H1 (cell line): ENCODE data around the gene MS4A18. TPM values are rescaled to one million over a fixed set of nuclear protein-coding genes. Genes with fewer than 3 reads are reported as not detected.

Experiments used
- CTCF ChIA-PET: fragments of 300-600 bp; sonication (Branson Sonifier 250); formaldehyde crosslinking; loops from one replicate; lab custom pipeline; 2021; ENCODE audit not compliant: partially characterized antibody; lab: Charles Lee
- POLR2A ChIA-PET: fragments of 300-600 bp; sonication (Branson Sonifier 250); formaldehyde crosslinking; loops from one replicate; lab custom pipeline; 2021; ENCODE audit warnings: inconsistent platforms; ENCODE audit not compliant: partially characterized antibody; lab: Charles Lee
- DNase-seq, 2 experiments: peaks; one replicate each; pipeline versions ENCODE4 v3.0.0 to v3.0.0-alpha.2; 2010 to 2022; ENCODE audit warnings: low spot score in 2 of 2, low read depth in 1 of 2, mixed read lengths in 1 of 2
- FAIRE-seq: peaks from 2 replicates; lab custom pipeline; 2011; peaks lifted over from hg19 to GRCh38; lab: Jason Lieb, UNC
- H2AFZ ChIP-seq: 2 replicates; pipeline ENCODE4 v1.8.1; 2012; ENCODE audit warnings: low read length, inconsistent platforms
- H2AK5ac ChIP-seq: 2 replicates; pipeline ENCODE4 v1.6.1; 2013; ENCODE audit warnings: low read depth, low read length
- H2BK120ac ChIP-seq: replicated peaks from 2 replicates; pipeline ENCODE3; 2013; ENCODE audit warnings: low read depth, low read length, inconsistent platforms
- H2BK12ac ChIP-seq: 2 replicates; pipeline ENCODE4 v1.6.1; 2013; ENCODE audit warnings: low read depth, low read length
- H2BK15ac ChIP-seq: 2 replicates; pipeline ENCODE4 v1.6.1; 2013; ENCODE audit warnings: low read length
- H2BK20ac ChIP-seq: 2 replicates; pipeline ENCODE4 v1.6.1; 2013; ENCODE audit warnings: low read length
- H2BK5ac ChIP-seq: 2 replicates; pipeline ENCODE4 v1.6.1; 2013; ENCODE audit warnings: low read depth, low read length
- H3K14ac ChIP-seq: 2 replicates; pipeline ENCODE4 v1.6.1; 2013; ENCODE audit warnings: inconsistent platforms; ENCODE audit not compliant: insufficient read length
- H3K18ac ChIP-seq: 2 replicates; pipeline ENCODE4 v1.6.1; 2013; ENCODE audit warnings: low read length; ENCODE audit errors: extremely low read depth
- H3K23ac ChIP-seq: 2 replicates; pipeline ENCODE4 v1.6.1; 2013; ENCODE audit warnings: inconsistent platforms; ENCODE audit not compliant: insufficient read length
- H3K23me2 ChIP-seq: 2 replicates; pipeline ENCODE4 v1.6.1; 2013; ENCODE audit warnings: low read depth, low read length
- H3K27ac ChIP-seq: 2 replicates; pipeline ENCODE4 v1.6.1; 2011; ENCODE audit warnings: low read depth, low read length, inconsistent platforms
- H3K27me3 ChIP-seq, 4 experiments: replicated peaks in 1 of 4; 1 replicate in 1 of 4; 2 replicates in 3 of 4; pipeline versions ENCODE4 v1.6.1 to v1.8.1; 2011 to 2013; ENCODE audit warnings: low read length in 3 of 4, mild to moderate bottlenecking in 3 of 4, inconsistent platforms in 2 of 4, mixed read lengths in 2 of 4, moderate library complexity in 1 of 4; ENCODE audit not compliant: control insufficient read depth in 3 of 4, insufficient read depth in 3 of 4; ENCODE audit errors: extremely low read depth in 1 of 4
- H3K36me3 ChIP-seq, 4 experiments: 2 replicates each; pipeline versions ENCODE4 v1.6.1 to v1.8.1; 2011 to 2013; ENCODE audit warnings: mild to moderate bottlenecking in 4 of 4, low read length in 3 of 4, moderate library complexity in 2 of 4, control low read depth in 1 of 4, inconsistent platforms in 1 of 4; ENCODE audit not compliant: insufficient read depth in 4 of 4, control insufficient read depth in 2 of 4
- H3K4ac ChIP-seq: replicated peaks from 2 replicates; pipeline ENCODE3; 2013; ENCODE audit warnings: low read length, low read depth, mixed read lengths, inconsistent platforms; ENCODE audit not compliant: insufficient read length
- H3K4me1 ChIP-seq, 4 experiments: replicated peaks in 1 of 4; 1 replicate in 1 of 4; 2 replicates in 3 of 4; pipeline versions ENCODE4 v1.6.1 to v1.8.1; 2011 to 2013; ENCODE audit warnings: low read length in 3 of 4, inconsistent platforms in 2 of 4, mixed read lengths in 1 of 4; ENCODE audit not compliant: insufficient read depth in 4 of 4, control insufficient read depth in 3 of 4
- H3K4me2 ChIP-seq, 2 experiments: 2 replicates each; pipeline versions ENCODE4 v1.6.1 to v1.8.1; 2011 to 2013; ENCODE audit warnings: low read depth in 2 of 2, low read length in 2 of 2, control low read depth in 1 of 2, inconsistent platforms in 1 of 2, mild to moderate bottlenecking in 1 of 2; ENCODE audit not compliant: insufficient read depth in 1 of 2
- H3K4me3 ChIP-seq, 4 experiments: fragments of 200-600, 300-600 bp in 1 of 4; sonication (generic), shearing (Covaris generic), sonication (Bioruptor Twin) in 1 of 4; 2 replicates each; pipeline versions ENCODE4 v1.5.1 to v1.8.1; 2011 to 2016; ENCODE audit warnings: low read length in 4 of 4, low read depth in 3 of 4, control low read depth in 2 of 4, inconsistent platforms in 2 of 4, mild to moderate bottlenecking in 2 of 4, mixed read lengths in 1 of 4, moderate library complexity in 1 of 4; ENCODE audit not compliant: insufficient read depth in 2 of 4; ENCODE audit errors: extremely low read depth in 1 of 4
- H3K56ac ChIP-seq: replicated peaks from 2 replicates; pipeline ENCODE3; 2013; ENCODE audit warnings: low read depth, mild to moderate bottlenecking, mixed read lengths, low read length, inconsistent platforms; ENCODE audit not compliant: insufficient read length
- H3K79me1 ChIP-seq: 2 replicates; pipeline ENCODE4 v1.6.1; 2013; ENCODE audit warnings: low read depth, low read length, control low read depth
- H3K79me2 ChIP-seq, 2 experiments: 2 replicates each; pipeline versions ENCODE4 v1.6.1 to v1.8.1; 2012 to 2013; ENCODE audit warnings: low read length in 2 of 2, mild to moderate bottlenecking in 2 of 2, inconsistent platforms in 1 of 2; ENCODE audit not compliant: insufficient read depth in 2 of 2, control insufficient read depth in 1 of 2
- H3K9ac ChIP-seq, 4 experiments: replicated peaks in 1 of 4; 1 replicate in 1 of 4; 2 replicates in 3 of 4; pipeline versions ENCODE4 v1.6.1 to v1.8.1; 2011 to 2013; ENCODE audit warnings: low read depth in 3 of 4, low read length in 3 of 4, control low read depth in 2 of 4, mild to moderate bottlenecking in 2 of 4, moderate library complexity in 2 of 4, inconsistent platforms in 1 of 4; ENCODE audit errors: extremely low read depth in 1 of 4
- H3K9me3 ChIP-seq, 2 experiments: 2 replicates each; pipeline versions ENCODE4 v1.6.1 to v1.8.1; 2012 to 2013; ENCODE audit warnings: mild to moderate bottlenecking in 2 of 2, moderate library complexity in 2 of 2, control low read depth in 1 of 2, inconsistent platforms in 1 of 2, low read depth in 1 of 2, low read length in 1 of 2, mixed read lengths in 1 of 2; ENCODE audit not compliant: insufficient read depth in 2 of 2
- H4K20me1 ChIP-seq, 2 experiments: replicated peaks in 1 of 2; 2 replicates each; pipeline versions ENCODE3 to v1.8.1; 2011 to 2013; ENCODE audit warnings: inconsistent platforms in 2 of 2, low read length in 2 of 2, mild to moderate bottlenecking in 1 of 2; ENCODE audit not compliant: insufficient read depth in 2 of 2, control insufficient read depth in 1 of 2
- H4K5ac ChIP-seq: 2 replicates; pipeline ENCODE4 v1.6.1; 2013; ENCODE audit warnings: low read length, low read depth, mixed read lengths, inconsistent platforms; ENCODE audit not compliant: insufficient read length
- H4K8ac ChIP-seq: 2 replicates; pipeline ENCODE4 v1.8.0; 2013; ENCODE audit warnings: mild to moderate bottlenecking, moderate library complexity, low read length, inconsistent platforms; ENCODE audit not compliant: insufficient read depth; ENCODE audit errors: extremely low read depth
- H4K91ac ChIP-seq: replicated peaks from 2 replicates; pipeline ENCODE3; 2013; ENCODE audit warnings: low read length, mixed read lengths, inconsistent platforms; ENCODE audit not compliant: insufficient read length
- BACH1 ChIP-seq: IDR thresholded peaks from 2 replicates; pipeline ENCODE4 v1.6.1; 2012; ENCODE audit warnings: low read length, improper control_type of control experiment
- SP1 ChIP-seq: IDR thresholded peaks from 2 replicates; pipeline ENCODE4 v1.6.1; 2011; ENCODE audit warnings: low read depth, low read length
- WGBS, 2 experiments: shearing (Covaris generic) in 1 of 2; methylation state at CpG; one replicate each; pipeline versions ENCODE4 v1.1.6 to v1.1.7; 2013 to 2015; ENCODE audit warnings: low lambda C conversion rate in 2 of 2, mixed read lengths in 2 of 2, inconsistent platforms in 1 of 2, low coverage in 1 of 2, missing lambda C conversion rate in 1 of 2; ENCODE audit not compliant: insufficient replicate concordance in 2 of 2, insufficient coverage in 1 of 2, insufficient read length in 1 of 2; ENCODE audit errors: extremely low coverage in 1 of 2, missing lambda C conversion rate in 1 of 2; 5-methylcytosine and 5-hydroxymethylcytosine counted together
- polyA plus RNA-seq, 7 experiments: library from polyadenylated mRNA; depleted of rRNA in 3 of 7; stranded (reverse) in 5 of 7; unstranded in 2 of 7; fragments of >200 nt in 5 of 7; fragments of 200-250 nt in 2 of 7; gene quantifications; 1 replicate in 5 of 7; 2 replicates in 1 of 7; 4 replicates in 1 of 7; pipeline versions ENCODE4 v1.2.1 to v1.2.3, GENCODE V29; 2011 to 2013; ENCODE audit warnings: missing spikeins in 2 of 7, mixed read lengths in 2 of 7
- total RNA-seq: library from RNA; stranded (reverse); fragmentation: NEBNext Ultra II Directional; extraction: Animal tissue kit (Norgen Biotek cat#: 25700); gene quantifications from 2 replicates; pipeline ENCODE4 v1.2.1, GENCODE V29; 2021

MS4A18 gene
- total and polyA plus RNA-seq, 2 of the 8 experiments (the other 6 are each of a cell fraction or from before 2014, with no cell fraction given): not detected

GRCh38 chr11:60731586-60731985, 7.1 kb downstream of the MS4A18 start:
- H3K79me2 ChIP-seq: no peaks in the 10 kb centered on the region
- WGBS, 2 experiments: 88% methylated on average over 8 of the region's 8 CpGs; no CpG with 5 or more reads in 1 of the 2 experiments
- H3K4me3 ChIP-seq: no peak overlapping the region
- H2BK12ac ChIP-seq: no peak overlapping the region
- H3K4me2 ChIP-seq: no peak overlapping the region
- no peaks in the 10 kb centered on the region for H3K27me3 ChIP-seq
- no peak overlapping the region for H2AFZ ChIP-seq
- TF ChIP-seq SP1 (no peak), BACH1 (no peak)
- H3K14ac ChIP-seq: no peak overlapping the region
- no peak overlapping the region for H2BK15ac ChIP-seq
- no peak overlapping the region for H2AK5ac ChIP-seq
- H4K91ac ChIP-seq: no peak overlapping the region
- ChIA-PET POLR2A (no interaction called here), CTCF (interaction anchor here (0.6 to 0.9 kb wide), 3 partner anchors 22 to 321 kb away, joined by 3 to 5 read pairs (median 3); no protein-coding TSS in a partner anchor)
- no peak overlapping the region for H3K18ac ChIP-seq
- H4K5ac ChIP-seq: no peak overlapping the region
- peaks cover 5% of the 10 kb centered on the region; the same call in 1 of the 2 replicates for H3K23me2 ChIP-seq
- H3K79me1 ChIP-seq: no peaks in the 10 kb centered on the region
- H3K56ac ChIP-seq: no peak overlapping the region
- H3K4me1 ChIP-seq: no peaks in the 10 kb centered on the region
- no peak overlapping the region for H4K8ac ChIP-seq
- no peak overlapping the region for H2BK5ac ChIP-seq
- no peak for DNase-seq
- H3K23ac ChIP-seq: no peak overlapping the region
- H3K36me3 ChIP-seq: no peaks in the 10 kb centered on the region
- no peak overlapping the region for H2BK20ac ChIP-seq
- H4K20me1 ChIP-seq: no peaks in the 10 kb centered on the region
- H3K27ac ChIP-seq: no peak overlapping the region
- no peak for FAIRE-seq
- H3K9ac ChIP-seq: no peak overlapping the region
- H3K4ac ChIP-seq: no peak overlapping the region
- no peak overlapping the region for H2BK120ac ChIP-seq
- H3K9me3 ChIP-seq: no peaks in the 10 kb centered on the region
